Astrocyte of the spinal cord (primary cell): Measurements from ENCODE around the gene CIP2A.

Experiments used
- DNase-seq: peaks from one replicate; pipeline ENCODE4 v3.0.0; 2011; ENCODE audit warnings: low read depth, low spot score
- H3K4me3 ChIP-seq: 2 replicates; pipeline ENCODE4 v1.5.1; 2011; ENCODE audit warnings: low read depth, mild to moderate bottlenecking, low read length, moderate library complexity
- CTCF ChIP-seq: IDR thresholded peaks from 2 replicates; pipeline ENCODE4 v1.5.1; 2012; ENCODE audit warnings: low read depth, mild to moderate bottlenecking, low read length, inconsistent platforms
- in situ Hi-C: cut with HindIII; loops from 2 replicates; pipeline ENCODE4 v1.10.0; 2017; ENCODE audit warnings: low sequenced_read_pairs

CIP2A gene

GRCh38 chr3:108554229-108554628 lies 35.0 kb downstream of the CIP2A start:
- DNase-seq: peak; percentile 3
- in situ Hi-C loops: no loop called here
- no peak for TF ChIP-seq CTCF
- H3K4me3 ChIP-seq: no peak overlapping the region

GRCh38 chr3:108552267-108553159 lies 36.7 kb downstream of the CIP2A start:
- TF ChIP-seq CTCF: peak; percentile 29
- DNase-seq: peak; percentile 63
- H3K4me3 ChIP-seq: no peak overlapping the region
- in situ Hi-C loops: no loop called here

- H3K4me3 ChIP-seq: no peak overlapping the region
- DNase-seq: no peak
- in situ Hi-C loops: no loop called here
- no peak for TF ChIP-seq CTCF
Measured at GRCh38 chr3:108548886-108549285, 40.4 kb downstream of the CIP2A start.

GRCh38 chr3:108548304-108548703 lies 40.9 kb downstream of the CIP2A start:
- H3K4me3 ChIP-seq: no peak overlapping the region
- DNase-seq: no peak
- in situ Hi-C loops: no loop called here
- no peak for TF ChIP-seq CTCF

- no peak overlapping the region for H3K4me3 ChIP-seq
- no peak for DNase-seq
- in situ Hi-C loops: no loop called here
- no peak for TF ChIP-seq CTCF
Measured at GRCh38 chr3:108546692-108547091, 42.5 kb downstream of the CIP2A start.

- H3K4me3 ChIP-seq: no peak overlapping the region
- in situ Hi-C loops: no loop called here
- TF ChIP-seq CTCF: no peak
- DNase-seq: peak; percentile 29
Measured at GRCh38 chr3:108546247-108546646, 43.0 kb downstream of the CIP2A start.
